Panc1 (cell line): ENCODE measurements around the gene HCN2. TPM values are rescaled to one million over a fixed set of nuclear protein-coding genes. Genes with fewer than 3 reads are reported as not detected.

ENCODE experiments used
- ATAC-seq: fragments of 200-7000 bp; cut with Tn5 transposase; 2 replicates; pipeline ENCODE4 v1.9.1; 2020; ENCODE audit warnings: mild to moderate bottlenecking, moderate library complexity
- BruUV-seq: library from RNA; stranded (reverse); fragments of 400-500 nt; replicated peaks from 2 replicates; lab custom pipeline; 2021; lab: Mats Ljungman, UMichigan
- CTCF ChIA-PET: fragments of 300-600 bp; sonication (Branson Sonifier 250); formaldehyde crosslinking; loops from one replicate; lab custom pipeline; 2022; ENCODE audit warnings: antibody characterized with exemption; lab: Charles Lee
- POLR2A ChIA-PET: fragments of 300-600 bp; sonication (Branson Sonifier 250); formaldehyde crosslinking; loops from one replicate; lab custom pipeline; 2022; ENCODE audit warnings: antibody characterized with exemption; lab: Charles Lee
- DNase-seq: peaks from one replicate; pipeline ENCODE4 v3.0.0-alpha.2; 2010; ENCODE audit warnings: low read depth, low spot score
- H3K27ac ChIP-seq: 2 replicates; pipeline ENCODE4 v1.5.1; 2011; ENCODE audit warnings: mild to moderate bottlenecking, low read length, inconsistent platforms
- H3K27me3 ChIP-seq: fragments of 200-500 bp; sonication (Bioruptor generic); 2 replicates; pipeline ENCODE4 v1.6.0; 2014; ENCODE audit warnings: low read length, inconsistent platforms; ENCODE audit not compliant: control insufficient read depth, insufficient read depth
- H3K36me3 ChIP-seq: fragments of 200-500 bp; sonication (Bioruptor generic); 2 replicates; pipeline ENCODE4 v1.5.1; 2014; ENCODE audit warnings: inconsistent platforms, mild to moderate bottlenecking, low read length, moderate library complexity; ENCODE audit not compliant: control insufficient read depth, insufficient read depth
- H3K4me1 ChIP-seq: 2 replicates; pipeline ENCODE4 v1.5.1; 2011; ENCODE audit warnings: inconsistent platforms, mild to moderate bottlenecking, low read length, moderate library complexity; ENCODE audit not compliant: control insufficient read depth, insufficient read depth
- H3K4me3 ChIP-seq, 2 experiments: 2 replicates each; pipeline ENCODE4 v1.5.1; 2011 to 2012; ENCODE audit warnings: low read depth in 2 of 2, low read length in 2 of 2, mild to moderate bottlenecking in 2 of 2, inconsistent platforms in 1 of 2, moderate library complexity in 1 of 2
- H3K9me3 ChIP-seq: fragments of 200-500 bp; sonication (Bioruptor generic); 2 replicates; pipeline ENCODE4 v1.5.1; 2014; ENCODE audit warnings: low read depth, mild to moderate bottlenecking, inconsistent platforms, low read length, moderate library complexity; ENCODE audit not compliant: control insufficient read depth, insufficient read depth
- CTCF ChIP-seq: fragments of 450-650 bp; IDR thresholded peaks from 2 replicates; pipeline ENCODE4 v1.5.1; 2017; ENCODE audit warnings: mild to moderate bottlenecking
- POLR2AphosphoS5 ChIP-seq: IDR thresholded peaks from 2 replicates; pipeline ENCODE4 v1.6.1; 2012; ENCODE audit warnings: mild to moderate bottlenecking, low read depth, low read length, moderate library complexity
- SIN3A ChIP-seq: IDR thresholded peaks from 2 replicates; pipeline ENCODE4 v1.6.1; 2012; ENCODE audit warnings: low read depth, mild to moderate bottlenecking, low read length, moderate library complexity, borderline replicate concordance; ENCODE audit not compliant: insufficient read depth
- TCF7L2 ChIP-seq: IDR thresholded peaks from 2 replicates; pipeline ENCODE4 v1.6.1; 2011; ENCODE audit warnings: mild to moderate bottlenecking, low read depth, low read length, inconsistent platforms
- in situ Hi-C: cut with HindIII; loops from 2 replicates; pipeline ENCODE4 v1.10.0; 2016; ENCODE audit warnings: low sequenced_read_pairs, low pct_unique_long_range_greater_than_20kb
- intact Hi-C: fragments of 100-400 bp; cut with micrococcal nuclease; formaldehyde crosslinking; loops from one replicate; pipeline ENCODE4 v1.10.0; 2022; ENCODE audit not compliant: unreplicated experiment
- total RNA-seq: library from RNA; stranded (reverse); gene quantifications from one replicate; pipeline ENCODE4 v1.2.1, GENCODE V29; 2021; ENCODE audit not compliant: unreplicated experiment
- TF ChIP-seq, protein P1 (sequence below), 2 experiments: IDR thresholded peaks; 2 replicates each; pipeline ENCODE4 v1.6.1; 2011 to 2012; ENCODE audit warnings: low read depth in 2 of 2, control low read depth in 1 of 2, low read length in 1 of 2, mild to moderate bottlenecking in 1 of 2, moderate library complexity in 1 of 2; ENCODE audit not compliant: insufficient read depth in 1 of 2

The HCN2 gene
- total RNA-seq, 1 experiment from 2014 or later, result 15.1 TPM

DNA sequence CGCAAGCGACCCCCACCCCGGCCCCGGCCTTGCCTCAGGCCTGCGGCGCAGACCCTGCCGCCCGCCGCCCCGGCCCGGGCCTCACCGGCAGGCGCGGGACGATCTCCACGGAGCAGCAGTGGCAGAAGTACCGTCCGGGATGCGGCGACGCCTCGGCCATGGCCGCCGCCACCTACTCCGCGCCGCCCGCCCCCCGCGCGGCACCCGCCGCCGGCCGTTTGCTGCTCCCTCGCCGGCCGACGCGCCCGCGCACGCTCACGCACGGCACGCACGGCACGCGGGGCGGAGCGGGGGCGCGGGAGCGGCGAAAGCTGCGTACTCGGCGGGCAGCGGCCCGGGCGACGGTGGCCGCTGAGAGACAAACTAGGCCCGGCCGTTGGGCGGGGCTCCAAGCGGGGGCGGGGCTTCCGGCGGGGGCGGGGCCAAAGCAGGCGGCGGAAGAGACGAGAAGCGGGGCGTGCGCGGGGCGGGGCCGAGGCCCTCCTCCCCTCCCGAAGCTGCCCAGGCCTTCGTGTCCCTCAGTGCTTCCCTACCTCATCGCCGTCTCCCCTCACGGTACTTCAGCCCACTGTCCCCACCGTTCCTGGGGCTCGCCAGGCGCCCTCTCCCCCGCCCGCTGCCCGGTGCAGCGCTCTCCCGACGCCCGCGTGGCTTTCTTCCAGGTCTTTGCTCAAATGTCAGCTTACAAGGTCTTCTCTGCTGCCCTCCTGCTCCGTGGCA is 73.4 kb downstream of the HCN2 start, which contains the start of gene RNF126:
Gene RNF126, minus strand, starts transcription at position 253 of the 720 bp plus-strand sequence. Its CDS starts 93 bp downstream, at position 160.
- ChIA-PET CTCF (interaction anchor here (1.5 kb wide), 1 partner anchor 79 kb away, joined by 3 read pairs; no protein-coding TSS in a partner anchor), POLR2A (interaction anchor here (0.6 kb wide), 1 partner anchor 53 kb away, joined by 3 read pairs; no protein-coding TSS in a partner anchor)
- H3K4me3 ChIP-seq, result peak within 1 kb of the TSS; percentile 58 to 78
- ATAC-seq (peak; percentile 84), DNase-seq (no peak)
- in situ Hi-C loops, result no loop called here
- no peaks in the 10 kb centered on the region; the same call in 1 of the 2 replicates for H3K4me1 ChIP-seq
- BruUV-seq, result no TSS peak
- no peaks in the 10 kb centered on the region for H3K27me3 ChIP-seq
- TF ChIP-seq POLR2AphosphoS5 (peak; percentile 22; the same call in 1 of the 2 replicates), TCF7L2 (no peak)
- no peaks in the 10 kb centered on the region; the same call in 1 of the 2 replicates for H3K36me3 ChIP-seq
- H3K27ac ChIP-seq, result peak within 1 kb of the TSS; percentile 80
- intact Hi-C loops, result no loop called here
- no peaks in the 10 kb centered on the region for H3K9me3 ChIP-seq

GRCh38 chr19:663682-664117 is 74.0 kb downstream of the HCN2 start:
- Histone ChIP-seq H3K4me1 (no peaks in the 10 kb centered on the region; the same call in 1 of the 2 replicates), H3K4me3 (peak overlapping the region; percentile 52 to 65), H3K27me3 (no peaks in the 10 kb centered on the region), H3K9me3 (no peaks in the 10 kb centered on the region), H3K36me3 (no peaks in the 10 kb centered on the region; the same call in 1 of the 2 replicates), H3K27ac (peak overlapping the region; percentile 80)
- POLR2A ChIA-PET, result interaction anchor here (0.6 kb wide), 1 partner anchor 52 kb away, joined by 3 read pairs; no protein-coding TSS in a partner anchor
- intact Hi-C loops (no loop called here), in situ Hi-C loops (no loop called here)
- TF ChIP-seq TCF7L2, result no peak
- ATAC-seq (peak; percentile 8), DNase-seq (no peak)
- CTCF ChIA-PET, result interaction anchor here (1.5 kb wide), 1 partner anchor 78 kb away, joined by 3 read pairs; no protein-coding TSS in a partner anchor
- BruUV-seq, result no TSS peak

DNA sequence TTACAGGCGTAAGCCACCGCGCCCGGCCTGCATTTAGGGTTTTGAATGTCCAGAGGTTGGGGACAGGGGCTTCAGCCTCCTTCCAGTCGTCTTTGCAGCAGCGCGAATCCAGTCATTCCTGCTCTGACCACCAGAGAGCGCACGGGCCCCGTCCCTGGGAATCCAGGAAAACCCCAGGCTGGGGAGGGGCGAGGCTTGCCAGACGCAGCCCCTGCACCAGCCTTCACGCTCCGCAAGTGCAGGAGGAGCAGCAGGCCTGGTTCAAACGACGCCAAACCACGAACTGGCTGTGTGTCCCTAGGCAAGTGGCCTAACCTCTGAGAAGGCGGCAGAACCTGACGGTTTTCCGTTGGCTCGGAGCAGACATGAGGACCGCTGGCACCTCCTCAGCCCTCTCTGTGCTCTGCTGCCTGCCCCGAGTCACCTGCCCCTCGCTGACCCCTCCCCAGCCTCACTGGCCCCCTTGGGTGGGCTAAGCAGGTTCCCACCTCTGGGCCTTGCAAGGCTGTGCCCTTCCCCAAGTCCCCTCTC is 75.3 kb downstream of the HCN2 start:
- in situ Hi-C loops (no loop called here), intact Hi-C loops (no loop called here)
- Histone ChIP-seq H3K9me3 (no peaks in the 10 kb centered on the region), H3K4me1 (no peaks in the 10 kb centered on the region; the same call in 1 of the 2 replicates), H3K27ac (no peak overlapping the region; the same call in 1 of the 2 replicates), H3K27me3 (no peaks in the 10 kb centered on the region), H3K4me3 (peak overlapping the region in 1 of 2 experiments; percentile 36; a peak in 2 of 4 replicates), H3K36me3 (no peaks in the 10 kb centered on the region; the same call in 1 of the 2 replicates)
- ChIA-PET CTCF (interaction anchor here (0.6 to 0.7 kb wide), 4 partner anchors 15 to 750 kb away, joined by 3 to 8 read pairs (median 5); no protein-coding TSS in a partner anchor), POLR2A (no interaction called here)
- BruUV-seq, result no TSS peak
- DNase-seq (no peak), ATAC-seq (peak; percentile 57)
- peak; percentile 91 for TF ChIP-seq CTCF
- no peak for TF ChIP-seq SIN3A
- TF ChIP-seq POLR2AphosphoS5, result no peak
- TF ChIP-seq, protein P1, sequence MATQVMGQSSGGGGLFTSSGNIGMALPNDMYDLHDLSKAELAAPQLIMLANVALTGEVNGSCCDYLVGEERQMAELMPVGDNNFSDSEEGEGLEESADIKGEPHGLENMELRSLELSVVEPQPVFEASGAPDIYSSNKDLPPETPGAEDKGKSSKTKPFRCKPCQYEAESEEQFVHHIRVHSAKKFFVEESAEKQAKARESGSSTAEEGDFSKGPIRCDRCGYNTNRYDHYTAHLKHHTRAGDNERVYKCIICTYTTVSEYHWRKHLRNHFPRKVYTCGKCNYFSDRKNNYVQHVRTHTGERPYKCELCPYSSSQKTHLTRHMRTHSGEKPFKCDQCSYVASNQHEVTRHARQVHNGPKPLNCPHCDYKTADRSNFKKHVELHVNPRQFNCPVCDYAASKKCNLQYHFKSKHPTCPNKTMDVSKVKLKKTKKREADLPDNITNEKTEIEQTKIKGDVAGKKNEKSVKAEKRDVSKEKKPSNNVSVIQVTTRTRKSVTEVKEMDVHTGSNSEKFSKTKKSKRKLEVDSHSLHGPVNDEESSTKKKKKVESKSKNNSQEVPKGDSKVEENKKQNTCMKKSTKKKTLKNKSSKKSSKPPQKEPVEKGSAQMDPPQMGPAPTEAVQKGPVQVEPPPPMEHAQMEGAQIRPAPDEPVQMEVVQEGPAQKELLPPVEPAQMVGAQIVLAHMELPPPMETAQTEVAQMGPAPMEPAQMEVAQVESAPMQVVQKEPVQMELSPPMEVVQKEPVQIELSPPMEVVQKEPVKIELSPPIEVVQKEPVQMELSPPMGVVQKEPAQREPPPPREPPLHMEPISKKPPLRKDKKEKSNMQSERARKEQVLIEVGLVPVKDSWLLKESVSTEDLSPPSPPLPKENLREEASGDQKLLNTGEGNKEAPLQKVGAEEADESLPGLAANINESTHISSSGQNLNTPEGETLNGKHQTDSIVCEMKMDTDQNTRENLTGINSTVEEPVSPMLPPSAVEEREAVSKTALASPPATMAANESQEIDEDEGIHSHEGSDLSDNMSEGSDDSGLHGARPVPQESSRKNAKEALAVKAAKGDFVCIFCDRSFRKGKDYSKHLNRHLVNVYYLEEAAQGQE (IDR thresholded peaks at IDR 0.05; ENCODE audit: insufficient read depth in 1 of 2, low read depth in 2 of 2, low read length in 1 of 2), result 0 out of 4 replicates have a peak, but pooled peaks of 1 of the 2 experiments have one; percentile 26
- no peak for TF ChIP-seq TCF7L2
